ENCODE data around the gene AMPH.

GRCh38 chr7:38518541-38518940 lies 112.6 kb downstream of the AMPH start:
- TF ChIP-seq CTCF (IDR thresholded peaks at IDR 0.05) (no peak), POLR2A (IDR thresholded peaks at IDR 0.05) (no peak)
